ENCODE measurements around the gene ARID3A.

GRCh38 chr19:888581-889385, 37.1 kb upstream of the ARID3A start:
- TF ChIP-seq, protein P1, sequence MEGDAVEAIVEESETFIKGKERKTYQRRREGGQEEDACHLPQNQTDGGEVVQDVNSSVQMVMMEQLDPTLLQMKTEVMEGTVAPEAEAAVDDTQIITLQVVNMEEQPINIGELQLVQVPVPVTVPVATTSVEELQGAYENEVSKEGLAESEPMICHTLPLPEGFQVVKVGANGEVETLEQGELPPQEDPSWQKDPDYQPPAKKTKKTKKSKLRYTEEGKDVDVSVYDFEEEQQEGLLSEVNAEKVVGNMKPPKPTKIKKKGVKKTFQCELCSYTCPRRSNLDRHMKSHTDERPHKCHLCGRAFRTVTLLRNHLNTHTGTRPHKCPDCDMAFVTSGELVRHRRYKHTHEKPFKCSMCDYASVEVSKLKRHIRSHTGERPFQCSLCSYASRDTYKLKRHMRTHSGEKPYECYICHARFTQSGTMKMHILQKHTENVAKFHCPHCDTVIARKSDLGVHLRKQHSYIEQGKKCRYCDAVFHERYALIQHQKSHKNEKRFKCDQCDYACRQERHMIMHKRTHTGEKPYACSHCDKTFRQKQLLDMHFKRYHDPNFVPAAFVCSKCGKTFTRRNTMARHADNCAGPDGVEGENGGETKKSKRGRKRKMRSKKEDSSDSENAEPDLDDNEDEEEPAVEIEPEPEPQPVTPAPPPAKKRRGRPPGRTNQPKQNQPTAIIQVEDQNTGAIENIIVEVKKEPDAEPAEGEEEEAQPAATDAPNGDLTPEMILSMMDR (conservative IDR thresholded peaks at IDR 0.05) = no peak
- no peak for TF ChIP-seq ZFX (IDR thresholded peaks at IDR 0.05)
